ENCODE measurements around the gene SPAG4. TPM values are rescaled to one million over a fixed set of nuclear protein-coding genes. Genes with fewer than 3 reads are reported as not detected.

Gene SPAG4
- total RNA-seq, 1 experiment from 2014 or later: 14.1 TPM

DNA sequence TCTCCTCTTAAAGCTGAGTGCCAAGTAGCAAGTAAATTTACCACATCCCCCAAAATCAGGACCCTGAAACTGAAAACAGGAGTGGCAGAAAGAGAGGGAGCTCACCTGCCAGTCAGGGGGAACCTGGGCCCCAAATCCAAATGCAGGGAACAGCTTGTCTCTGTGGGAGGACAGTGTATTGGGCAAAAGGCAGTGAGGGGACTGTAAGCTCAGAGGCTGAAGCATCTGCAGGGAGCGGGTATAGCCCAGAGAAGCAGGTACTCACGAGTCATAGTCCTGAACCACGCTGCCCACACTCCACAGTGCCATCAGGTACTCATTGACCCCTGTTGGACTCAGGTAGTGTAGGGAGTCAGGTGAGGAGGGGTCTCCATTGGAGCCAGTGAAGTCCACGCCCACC, 15.0 kb downstream of the SPAG4 start:
- H3K9me2 ChIP-seq (ENCODE audit: insufficient read depth): no peaks in the 10 kb centered on the region

DNA sequence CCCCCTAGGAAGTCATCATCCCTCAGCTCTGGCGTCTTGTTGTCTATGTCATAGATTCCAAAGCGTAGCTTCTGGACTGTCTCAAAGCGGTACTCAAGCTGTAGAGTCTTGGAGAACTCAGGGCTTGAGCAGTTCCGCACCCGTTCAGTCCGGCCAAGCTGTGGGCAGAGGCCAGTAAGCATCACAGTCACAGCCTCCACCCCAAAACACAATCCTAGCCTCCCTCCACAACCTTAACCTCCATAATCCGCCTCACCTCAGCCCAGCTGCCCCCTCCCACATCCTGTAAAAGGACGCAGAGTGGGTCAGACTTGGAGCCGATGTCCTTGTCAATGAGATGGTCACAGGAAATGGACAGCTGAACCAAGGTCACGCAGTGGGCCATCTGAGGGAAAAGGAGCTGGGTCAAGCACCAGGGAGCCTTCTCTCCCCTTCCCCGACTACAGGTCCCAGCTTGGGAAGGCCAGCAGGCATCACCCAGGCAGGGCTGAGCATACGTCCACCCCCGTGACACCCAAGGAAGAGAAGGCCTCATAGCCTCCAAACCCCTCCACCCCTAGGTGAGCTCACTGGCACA, 17.0 kb downstream of the SPAG4 start:
- H3K4me3 ChIP-seq: no peak overlapping the region
- no peaks in the 10 kb centered on the region for H3K9me2 ChIP-seq (ENCODE audit: insufficient read depth)
- 0 out of 2 replicates have a peak, but pooled peaks cover 4% of the 10 kb centered on the region for H3K36me3 ChIP-seq (ENCODE audit: low read depth)
- H4K20me1 ChIP-seq (ENCODE audit: insufficient read depth): peaks cover 9% of the 10 kb centered on the region; the same call in 1 of the 2 replicates
- H3K27me3 ChIP-seq (ENCODE audit: insufficient read depth, low read depth): no peaks in the 10 kb centered on the region
- H3K4me1 ChIP-seq (replicated peaks; ENCODE audit: insufficient read depth): no peaks in the 10 kb centered on the region
- no peak for TF ChIP-seq CTCF (conservative IDR thresholded peaks at IDR 0.05)
- TF ChIP-seq EZH2 (IDR thresholded peaks at IDR 0.05; ENCODE audit: low read depth): no peak
- H3F3A ChIP-seq (ENCODE audit: insufficient read depth, low read depth): peaks cover 11% of the 10 kb centered on the region
- intact Hi-C loops (cut with micrococcal nuclease; ENCODE audit: unreplicated experiment): no loop called here
- POLR2A ChIA-PET (ENCODE audit: unreplicated experiment): no interaction called here
- H2AFZ ChIP-seq: no peak overlapping the region
- BruUV-seq (replicated peaks): no TSS peak
- H3K79me2 ChIP-seq (ENCODE audit: low read depth): peaks cover 27% of the 10 kb centered on the region
- H3K9me3 ChIP-seq (ENCODE audit: insufficient read depth, low read depth): no peaks in the 10 kb centered on the region
- H3K4me2 ChIP-seq: no peak overlapping the region
- DNase-seq: no peak
- no peak overlapping the region for H3K27ac ChIP-seq
- CTCF ChIA-PET: interaction anchor here (0.6 kb wide), 1 partner anchor 166 kb away, joined by 3 read pairs; no protein-coding TSS in a partner anchor

More for the DNA sequence above, 15.0 kb downstream of the SPAG4 start:
- Histone ChIP-seq H3K79me2 (ENCODE audit: low read depth) (peaks cover 8% of the 10 kb centered on the region; the same call in 1 of the 2 replicates), H3K27me3 (ENCODE audit: insufficient read depth, low read depth) (no peaks in the 10 kb centered on the region), H3K4me3 (no peak overlapping the region), H3K27ac (no peak overlapping the region), H2AFZ (no peak overlapping the region), H3K9me3 (ENCODE audit: insufficient read depth, low read depth) (no peaks in the 10 kb centered on the region), H4K20me1 (ENCODE audit: insufficient read depth) (peaks cover 9% of the 10 kb centered on the region; the same call in 1 of the 2 replicates), H3K4me2 (no peak overlapping the region), H3K4me1 (replicated peaks; ENCODE audit: insufficient read depth) (no peaks in the 10 kb centered on the region), H3K36me3 (ENCODE audit: low read depth) (peaks cover 14% of the 10 kb centered on the region; the same call in 1 of the 2 replicates), H3F3A (ENCODE audit: insufficient read depth, low read depth) (peaks cover 10% of the 10 kb centered on the region)
- no peak for DNase-seq
- ChIA-PET CTCF (no interaction called here), POLR2A (ENCODE audit: unreplicated experiment) (interaction anchor here (0.7 kb wide), 1 partner anchor 36 kb away, joined by 5 read pairs; no protein-coding TSS in a partner anchor)
- TF ChIP-seq EZH2 (IDR thresholded peaks at IDR 0.05; ENCODE audit: low read depth): no peak
- TF ChIP-seq CTCF (conservative IDR thresholded peaks at IDR 0.05): no peak
- intact Hi-C loops (cut with micrococcal nuclease; ENCODE audit: unreplicated experiment): no loop called here
- BruUV-seq (replicated peaks): no TSS peak

DNA sequence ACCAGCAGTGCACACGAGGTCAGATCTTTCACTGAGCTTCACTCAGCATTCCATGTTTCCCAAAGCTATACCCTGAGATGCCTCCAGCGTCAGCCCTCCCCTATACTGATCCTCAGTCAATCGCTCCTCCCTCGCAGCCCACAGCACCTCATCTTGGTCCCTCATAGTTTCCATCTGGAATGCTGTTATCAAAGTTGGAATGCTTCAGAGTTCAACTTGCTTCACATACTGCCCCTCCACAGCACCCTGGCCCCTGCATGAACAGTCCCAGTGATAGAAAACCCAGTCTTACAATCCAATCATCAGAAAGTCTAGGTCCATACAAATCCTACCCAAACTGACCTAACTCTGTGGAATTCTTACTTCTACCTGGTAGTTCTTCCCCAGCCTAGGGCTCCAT, 20.0 kb downstream of the SPAG4 start:
- H3K9me3 ChIP-seq (ENCODE audit: insufficient read depth, low read depth): no peaks in the 10 kb centered on the region
- DNase-seq: no peak
- no peak overlapping the region for H3K27ac ChIP-seq
- H3K4me1 ChIP-seq (replicated peaks; ENCODE audit: insufficient read depth): no peaks in the 10 kb centered on the region
- H4K20me1 ChIP-seq (ENCODE audit: insufficient read depth): peaks cover 4% of the 10 kb centered on the region; the same call in 1 of the 2 replicates
- no peaks in the 10 kb centered on the region for H3K36me3 ChIP-seq (ENCODE audit: low read depth)
- no peak overlapping the region for H3K4me3 ChIP-seq
- H2AFZ ChIP-seq: no peak overlapping the region
- intact Hi-C loops (cut with micrococcal nuclease; ENCODE audit: unreplicated experiment): no loop called here
- ChIA-PET POLR2A (ENCODE audit: unreplicated experiment) (interaction anchor here (0.7 kb wide), 1 partner anchor 287 kb away, joined by 6 read pairs; no protein-coding TSS in a partner anchor), CTCF (no interaction called here)
- H3K27me3 ChIP-seq (ENCODE audit: insufficient read depth, low read depth): no peaks in the 10 kb centered on the region
- TF ChIP-seq EZH2 (IDR thresholded peaks at IDR 0.05; ENCODE audit: low read depth): no peak
- no peak for TF ChIP-seq CTCF (conservative IDR thresholded peaks at IDR 0.05)
- no peaks in the 10 kb centered on the region for H3K9me2 ChIP-seq (ENCODE audit: insufficient read depth)
- no TSS peak for BruUV-seq (replicated peaks)
- H3K79me2 ChIP-seq (ENCODE audit: low read depth): peaks cover 52% of the 10 kb centered on the region
- peaks cover 11% of the 10 kb centered on the region for H3F3A ChIP-seq (ENCODE audit: insufficient read depth, low read depth)
- no peak overlapping the region for H3K4me2 ChIP-seq

Measured in PC-9 (cell line).